C4-2B (cell line): ENCODE results near the gene IQCE.
"Not testable (repeated sequence)": the region's sequence is repeated elsewhere in the genome, so short reads cannot be mapped to it uniquely, and the experiment has no call there.

Experiments
- H3K27ac ChIP-seq: fragments of 450-650 bp; 2 replicates; pipeline ENCODE4 v1.5.1; 2017
- CTCF ChIP-seq: fragments of 450-650 bp; conservative IDR thresholded peaks from 2 replicates; pipeline ENCODE4 v1.5.1; 2017; ENCODE audit warnings: mild to moderate bottlenecking
- ZFX ChIP-seq: fragments of 450-650 bp; IDR thresholded peaks from 2 replicates; pipeline ENCODE4 v1.6.1; 2017

The IQCE gene

GRCh38 chr7:2526659-2527504 is 31.9 kb upstream of the IQCE start:
- no peak for TF ChIP-seq CTCF
- no peak for TF ChIP-seq ZFX
- H3K27ac ChIP-seq = no peak overlapping the region

GRCh38 chr7:2527505-2528467 is 31.0 kb upstream of the IQCE start:
- TF ChIP-seq CTCF (no peak), ZFX (no peak)
- H3K27ac ChIP-seq = no peak overlapping the region

GRCh38 chr7:2528481-2529095 is 30.2 kb upstream of the IQCE start:
- TF ChIP-seq ZFX = no peak
- no peak for TF ChIP-seq CTCF
- no peak overlapping the region for H3K27ac ChIP-seq

GRCh38 chr7:2529161-2530070 is 29.4 kb upstream of the IQCE start:
- H3K27ac ChIP-seq = no peak overlapping the region

GRCh38 chr7:2530071-2530987 is 28.4 kb upstream of the IQCE start:
- TF ChIP-seq CTCF (no peak), ZFX (no peak)
- no peak overlapping the region for H3K27ac ChIP-seq

More at GRCh38 chr7:2529161-2530070, 29.4 kb upstream of the IQCE start:
- TF ChIP-seq ZFX (no peak), CTCF (no peak)

GRCh38 chr7:2530994-2531795 is 27.6 kb upstream of the IQCE start:
- not testable (repeated sequence) for H3K27ac ChIP-seq

- not testable (repeated sequence) for H3K27ac ChIP-seq
Measured at GRCh38 chr7:2531796-2532110, 27.0 kb upstream of the IQCE start.

GRCh38 chr7:2532199-2532772 is 26.5 kb upstream of the IQCE start:
- not testable (repeated sequence) for H3K27ac ChIP-seq

- not testable (repeated sequence) for H3K27ac ChIP-seq
Measured at GRCh38 chr7:2532816-2533215, 26.0 kb upstream of the IQCE start.

GRCh38 chr7:2533566-2533965 is 25.2 kb upstream of the IQCE start:
- H3K27ac ChIP-seq = not testable (repeated sequence)
